Neuronal stem cell (in vitro differentiated cells): ENCODE data around the gene MORF4L2.
"Not testable (repeated sequence)": the region's sequence is repeated elsewhere in the genome, so short reads cannot be mapped to it uniquely, and the experiment has no call there.

Source experiments
- DNase-seq: peaks from one replicate; pipeline ENCODE4 v3.0.0-alpha.2; 2013; ENCODE audit warnings: low spot score
- H2AFZ ChIP-seq: one replicate; pipeline ENCODE4 v1.6.1; 2013; ENCODE audit warnings: mild to moderate bottlenecking, low read length, inconsistent platforms
- H2AK5ac ChIP-seq: 2 replicates; pipeline ENCODE4 v1.6.1; 2013; ENCODE audit warnings: low read depth, mild to moderate bottlenecking, inconsistent platforms, low read length, moderate library complexity, mixed read lengths
- H2BK120ac ChIP-seq: 2 replicates; pipeline ENCODE4 v1.6.1; 2013; ENCODE audit warnings: low read depth, mild to moderate bottlenecking, inconsistent platforms, low read length, moderate library complexity, mixed read lengths
- H2BK12ac ChIP-seq: one replicate; pipeline ENCODE4 v1.6.1; 2013; ENCODE audit warnings: low read length, inconsistent platforms
- H2BK15ac ChIP-seq: 2 replicates; pipeline ENCODE4 v1.6.1; 2013; ENCODE audit warnings: mild to moderate bottlenecking, low read length, inconsistent platforms, mixed read lengths
- H2BK5ac ChIP-seq: one replicate; pipeline ENCODE4 v1.6.1; 2013; ENCODE audit warnings: inconsistent platforms, mild to moderate bottlenecking, low read length, moderate library complexity
- H3K14ac ChIP-seq: one replicate; pipeline ENCODE4 v1.6.1; 2013; ENCODE audit warnings: low read length, inconsistent platforms
- H3K18ac ChIP-seq: 2 replicates; pipeline ENCODE4 v1.6.1; 2013; ENCODE audit warnings: low read length, inconsistent platforms
- H3K23ac ChIP-seq: 2 replicates; pipeline ENCODE4 v1.6.1; 2013; ENCODE audit warnings: low read depth, mild to moderate bottlenecking, mixed read lengths, low read length, inconsistent platforms; ENCODE audit not compliant: poor library complexity
- H3K27ac ChIP-seq: replicated peaks from 3 replicates; pipeline ENCODE4 v1.5.1; 2013; ENCODE audit warnings: low read length, inconsistent platforms
- H3K27me3 ChIP-seq, 3 experiments: 2 replicates each; pipeline ENCODE4 v1.6.1; 2013; ENCODE audit warnings: low read length in 3 of 3, mild to moderate bottlenecking in 2 of 3, inconsistent platforms in 1 of 3, low read depth in 1 of 3, mixed read lengths in 1 of 3, moderate library complexity in 1 of 3; ENCODE audit not compliant: control insufficient read depth in 3 of 3, insufficient read depth in 3 of 3
- H3K36me3 ChIP-seq, 2 donors: replicated peaks in 1 of 2; 2 replicates each; pipeline ENCODE4 v1.6.1; 2013; ENCODE audit warnings: low read length in 2 of 2; ENCODE audit not compliant: control insufficient read depth in 2 of 2, insufficient read depth in 2 of 2
- H3K4ac ChIP-seq: 2 replicates; pipeline ENCODE4 v1.6.1; 2013; ENCODE audit warnings: inconsistent platforms, mild to moderate bottlenecking, low read length, moderate library complexity
- H3K4me1 ChIP-seq, 2 donors: 1 replicate in 1 of 2; 2 replicates in 1 of 2; pipeline ENCODE4 v1.6.1; 2013; ENCODE audit warnings: low read length in 2 of 2, low read depth in 1 of 2; ENCODE audit not compliant: control insufficient read depth in 2 of 2, insufficient read depth in 1 of 2
- H3K4me2 ChIP-seq: one replicate; pipeline ENCODE4 v1.6.1; 2013; ENCODE audit warnings: mild to moderate bottlenecking, low read length, inconsistent platforms; ENCODE audit not compliant: insufficient read depth, poor library complexity, severe bottlenecking
- H3K4me3 ChIP-seq, 2 donors: 2 replicates each; pipeline ENCODE4 v1.5.1; 2013; ENCODE audit warnings: low read length in 2 of 2, mild to moderate bottlenecking in 2 of 2, inconsistent platforms in 1 of 2, moderate library complexity in 1 of 2
- H3K79me1 ChIP-seq: one replicate; pipeline ENCODE4 v1.6.1; 2013; ENCODE audit warnings: low read depth, mild to moderate bottlenecking, inconsistent platforms, low read length, moderate library complexity
- H3K9ac ChIP-seq: one replicate; pipeline ENCODE4 v1.6.1; 2013; ENCODE audit warnings: mild to moderate bottlenecking, low read depth, low read length, inconsistent platforms; ENCODE audit not compliant: poor library complexity
- H3K9me3 ChIP-seq, 2 donors: replicated peaks in 1 of 2; 2 replicates each; pipeline versions ENCODE3 to v1.6.1; 2013; ENCODE audit warnings: low read length in 2 of 2, mild to moderate bottlenecking in 2 of 2, inconsistent platforms in 1 of 2, low read depth in 1 of 2, mixed read lengths in 1 of 2, moderate library complexity in 1 of 2; ENCODE audit not compliant: control insufficient read depth in 2 of 2, insufficient read depth in 1 of 2
- H4K8ac ChIP-seq: one replicate; pipeline ENCODE4 v1.6.1; 2013; ENCODE audit warnings: low read depth, mild to moderate bottlenecking, inconsistent platforms, low read length, moderate library complexity
- H4K91ac ChIP-seq: one replicate; pipeline ENCODE4 v1.6.1; 2013; ENCODE audit warnings: low read length, low read depth, mild to moderate bottlenecking, inconsistent platforms; ENCODE audit not compliant: poor library complexity
- WGBS, 2 donors: extraction: QIAGEN DNeasy Blood & Tissue Kit; methylation state at CpG; one replicate each; pipeline ENCODE4 v1.1.7; 2013; ENCODE audit warnings: missing lambda C conversion rate in 2 of 2, mixed read lengths in 1 of 2; ENCODE audit not compliant: insufficient read length in 2 of 2, insufficient replicate concordance in 1 of 2; ENCODE audit errors: extremely low coverage in 2 of 2; 5-methylcytosine and 5-hydroxymethylcytosine counted together

Gene MORF4L2

DNA sequence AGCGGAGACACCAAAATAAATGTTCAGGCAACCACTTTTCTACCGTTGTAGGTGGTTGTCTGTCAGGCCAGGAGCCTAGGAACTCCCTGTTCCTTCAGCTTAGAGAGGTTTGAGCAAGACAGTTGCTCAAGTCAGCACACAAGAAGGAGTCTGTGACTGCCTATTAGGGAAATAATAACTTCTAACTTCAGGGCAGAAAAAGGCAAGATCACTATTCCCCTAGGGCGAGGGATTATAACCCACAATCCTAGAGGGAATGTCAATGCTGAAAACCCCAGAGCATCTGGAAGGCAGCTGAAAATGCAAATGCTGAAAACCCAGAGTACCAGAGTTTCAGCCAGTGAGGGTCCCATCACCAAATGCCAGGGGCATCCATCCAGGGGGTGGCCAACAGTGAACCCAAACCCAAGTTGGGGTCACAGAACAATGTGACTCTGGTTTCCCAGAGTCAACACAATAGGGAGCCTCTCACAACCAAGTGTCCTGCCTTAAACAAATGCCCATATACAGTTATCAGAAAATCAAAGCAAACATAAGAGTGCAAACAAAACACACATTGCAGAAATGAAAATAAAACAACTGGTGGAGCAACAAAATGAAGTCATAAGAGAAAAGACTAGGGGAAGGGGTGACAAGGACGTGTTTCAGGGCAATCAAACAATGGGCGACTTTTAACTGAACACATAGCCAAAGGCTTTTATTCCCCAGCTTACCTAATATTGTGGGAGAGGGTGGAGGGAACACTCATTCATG is 27.6 kb downstream of the MORF4L2 start:
- no peak for DNase-seq
- H3K18ac ChIP-seq: no peak overlapping the region
- no peak overlapping the region for H2AK5ac ChIP-seq
- no peak overlapping the region for H2BK5ac ChIP-seq
- no peaks in the 10 kb centered on the region for H3K4me1 ChIP-seq
- H3K4me2 ChIP-seq: no peak overlapping the region
- H4K8ac ChIP-seq: no peak overlapping the region
- H3K79me1 ChIP-seq: no peaks in the 10 kb centered on the region
- H2AFZ ChIP-seq: no peak overlapping the region
- no peaks in the 10 kb centered on the region for H3K36me3 ChIP-seq
- H3K27ac ChIP-seq: no peak overlapping the region
- H3K14ac ChIP-seq: no peak overlapping the region
- H2BK15ac ChIP-seq: no peak overlapping the region
- H3K4ac ChIP-seq: no peak overlapping the region
- H3K23ac ChIP-seq: no peak overlapping the region
- H3K4me3 ChIP-seq: no peak overlapping the region
- no peak overlapping the region for H2BK120ac ChIP-seq
- no peak overlapping the region for H2BK12ac ChIP-seq
- H3K9ac ChIP-seq: no peak overlapping the region
- no CpG with 5 or more reads among the region's 5 CpGs for WGBS, 2 donors
- H4K91ac ChIP-seq: no peak overlapping the region
- no peaks in the 10 kb centered on the region for H3K9me3 ChIP-seq
- peaks cover 0 to 7% (median 0%) of the 10 kb centered on the region in 3 experiments for H3K27me3 ChIP-seq

DNA sequence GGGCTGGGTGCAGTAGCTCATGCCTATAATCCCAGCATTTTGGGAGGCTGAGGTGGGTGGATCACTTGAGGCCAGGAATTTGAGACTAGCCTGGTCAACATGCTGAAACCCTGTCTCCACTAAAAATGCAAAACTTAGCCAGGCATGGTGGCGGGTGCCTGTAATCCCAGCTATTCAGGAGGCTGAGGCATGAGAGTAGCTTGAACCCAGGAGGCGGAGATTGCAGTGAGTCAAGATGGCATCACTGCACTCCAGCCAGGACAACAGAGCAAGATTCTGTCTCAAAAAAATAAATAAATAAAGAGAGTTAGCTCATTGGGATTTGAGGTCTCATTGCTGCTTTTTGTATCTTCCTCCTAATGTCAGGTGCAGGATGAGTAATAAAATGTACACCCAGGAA is 29.4 kb downstream of the MORF4L2 start:
- not testable (repeated sequence) for H4K91ac ChIP-seq, H3K79me1 ChIP-seq, H3K4me2 ChIP-seq, H2BK120ac ChIP-seq, H3K36me3 ChIP-seq, H3K23ac ChIP-seq, H2BK5ac ChIP-seq, H3K27ac ChIP-seq, H3K27me3 ChIP-seq, H3K4me1 ChIP-seq, DNase-seq, H2BK12ac ChIP-seq, H2AK5ac ChIP-seq, H2BK15ac ChIP-seq, H3K14ac ChIP-seq, H3K4ac ChIP-seq, H3K9me3 ChIP-seq, H2AFZ ChIP-seq, H3K4me3 ChIP-seq, H4K8ac ChIP-seq, H3K18ac ChIP-seq, H3K9ac ChIP-seq
- WGBS, 2 donors: no CpG with 5 or more reads among the region's 2 CpGs

DNA sequence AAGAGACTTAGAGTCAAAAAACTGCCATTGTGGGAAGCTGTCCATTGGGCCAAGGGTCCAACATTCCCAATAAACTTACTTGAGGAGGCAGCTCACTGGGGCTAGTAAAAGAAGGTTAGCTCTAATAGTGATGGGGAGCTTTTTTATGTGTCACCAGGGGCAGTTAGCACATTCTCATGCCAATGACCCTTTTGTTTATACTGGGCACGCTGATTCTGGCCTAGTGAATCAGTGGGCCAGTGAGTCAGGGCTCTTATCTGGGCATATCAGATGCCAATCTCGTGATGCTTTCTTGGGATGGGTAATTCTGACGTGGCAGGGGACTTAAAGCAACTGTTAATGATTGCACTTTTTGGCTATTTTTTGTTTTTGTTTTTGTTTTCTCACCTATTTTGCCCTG is 29.9 kb downstream of the MORF4L2 start:
- H4K8ac ChIP-seq: no peak overlapping the region
- no peak overlapping the region for H2BK12ac ChIP-seq
- no peak overlapping the region for H3K9ac ChIP-seq
- H3K4me2 ChIP-seq: no peak overlapping the region
- no peaks in the 10 kb centered on the region for H3K36me3 ChIP-seq
- no peak overlapping the region for H2AFZ ChIP-seq
- no peak overlapping the region for H2BK5ac ChIP-seq
- DNase-seq: no peak
- H2AK5ac ChIP-seq: no peak overlapping the region
- no CpG with 5 or more reads among the region's 3 CpGs for WGBS, 2 donors
- no peak overlapping the region for H3K27ac ChIP-seq
- no peak overlapping the region for H3K4me3 ChIP-seq
- no peaks in the 10 kb centered on the region for H3K79me1 ChIP-seq
- H3K4ac ChIP-seq: no peak overlapping the region
- no peak overlapping the region for H2BK15ac ChIP-seq
- no peak overlapping the region for H3K23ac ChIP-seq
- no peaks in the 10 kb centered on the region for H3K9me3 ChIP-seq
- no peak overlapping the region for H2BK120ac ChIP-seq
- H4K91ac ChIP-seq: no peak overlapping the region
- no peak overlapping the region for H3K14ac ChIP-seq
- no peak overlapping the region for H3K18ac ChIP-seq
- no peaks in the 10 kb centered on the region for H3K4me1 ChIP-seq
- no peaks in the 10 kb centered on the region for H3K27me3 ChIP-seq

DNA sequence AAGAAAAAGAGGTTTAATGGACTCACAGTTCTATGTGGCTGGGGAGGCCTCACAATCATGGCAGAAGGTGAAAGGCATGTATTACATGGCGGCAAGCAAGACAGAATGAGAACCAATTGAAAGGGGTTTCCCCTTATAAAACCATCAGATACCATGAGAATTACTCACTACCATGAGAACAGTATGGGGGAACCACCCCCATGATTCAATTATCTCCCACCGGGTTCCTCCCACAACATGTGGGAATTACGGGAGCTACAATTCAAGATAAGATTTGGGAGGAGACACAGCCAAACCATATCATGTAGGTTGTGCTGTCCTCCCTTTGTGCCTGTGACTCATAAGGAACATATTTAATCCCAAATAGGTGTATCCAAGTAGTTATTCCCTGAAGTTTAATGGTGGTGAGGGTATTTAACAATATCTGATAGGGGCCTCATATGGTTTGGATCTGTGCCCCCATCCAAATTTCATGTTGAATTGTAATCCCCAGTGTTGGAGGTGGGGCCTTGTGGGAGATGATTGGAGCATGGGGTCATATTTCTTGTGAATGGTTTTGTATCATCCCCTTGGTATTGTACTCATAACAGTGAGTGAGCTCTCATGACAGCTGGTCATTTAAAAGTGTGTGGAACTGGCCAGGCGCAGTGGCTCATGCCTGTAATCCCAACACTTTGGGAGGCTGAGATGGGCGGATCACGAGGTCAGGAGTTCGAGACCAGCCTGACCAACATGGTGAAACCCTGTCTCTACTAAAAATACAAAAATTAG is 31.1 kb downstream of the MORF4L2 start:
- WGBS, 2 donors: no CpG with 5 or more reads among the region's 7 CpGs
- H3K4me1 ChIP-seq, H3K4me3 ChIP-seq, H3K27me3 ChIP-seq, H2BK5ac ChIP-seq, H3K9ac ChIP-seq, H3K79me1 ChIP-seq, H4K8ac ChIP-seq, H3K4me2 ChIP-seq, H3K9me3 ChIP-seq, H3K23ac ChIP-seq, H3K27ac ChIP-seq, H2BK120ac ChIP-seq, H2AFZ ChIP-seq, H4K91ac ChIP-seq, H2BK12ac ChIP-seq, DNase-seq, H3K36me3 ChIP-seq, H3K18ac ChIP-seq, H3K14ac ChIP-seq, H2AK5ac ChIP-seq, H2BK15ac ChIP-seq, H3K4ac ChIP-seq: not testable (repeated sequence)
